Islet of Langerhans (tissue), 1 donor: ENCODE data around the gene ATP6V0C.
"Not testable (repeated sequence)": the region's sequence is repeated elsewhere in the genome, so short reads cannot be mapped to it uniquely, and the experiment has no call there.

Experiments
- FAIRE-seq: peaks from one replicate; lab custom pipeline; 2011; peaks lifted over from hg19 to GRCh38; lab: Jason Lieb, UNC

The ATP6V0C gene

DNA sequence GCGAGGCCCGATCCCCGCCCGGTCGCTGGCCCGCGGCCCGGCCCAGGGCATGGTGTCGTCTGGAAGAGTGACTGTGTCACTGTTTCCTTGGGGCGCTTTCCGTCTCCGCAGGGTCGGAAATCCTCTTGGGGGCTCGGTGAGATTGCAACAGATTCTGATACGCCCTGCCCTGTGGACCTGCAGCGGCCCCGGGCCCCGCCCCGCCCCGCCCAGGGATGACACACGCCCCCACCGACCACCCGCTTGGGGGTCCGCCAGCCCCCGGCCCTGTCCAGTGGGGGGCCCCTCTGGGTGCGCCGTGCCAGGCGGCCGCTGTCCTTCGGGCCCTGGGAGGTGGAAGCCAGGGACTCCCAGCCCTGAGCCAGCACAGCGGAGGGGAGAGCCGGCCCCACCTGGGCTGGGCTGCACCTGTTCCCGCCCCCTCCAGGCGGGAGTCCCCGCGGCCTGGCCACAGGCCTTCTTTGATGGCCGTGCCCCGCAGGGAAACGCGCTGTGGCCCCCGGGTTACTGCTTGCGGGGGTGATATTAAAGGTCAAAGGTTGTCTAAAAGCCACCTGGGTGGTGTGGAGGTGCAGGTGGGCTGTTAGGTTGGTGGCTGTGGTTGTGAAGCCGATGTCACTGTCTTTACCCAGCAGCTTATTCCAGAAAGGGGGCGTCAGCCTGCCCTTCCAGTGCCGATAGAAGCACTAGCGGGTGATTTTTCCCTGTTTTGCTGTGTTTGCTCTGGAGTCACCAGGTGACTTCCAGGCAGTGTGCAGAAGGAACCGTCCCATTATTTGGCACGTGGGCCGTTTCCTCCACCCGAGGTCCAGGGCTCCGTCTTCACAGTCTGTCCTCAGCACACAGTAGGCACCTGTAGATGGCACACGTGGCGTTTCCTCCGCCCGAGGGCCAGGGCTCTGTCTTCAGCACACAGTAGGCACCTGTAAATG lies 38.1 kb upstream of the ATP6V0C start:
- no peak for FAIRE-seq

GRCh38 chr16:2476345-2476720 lies 37.4 kb upstream of the ATP6V0C start:
- no peak for FAIRE-seq

GRCh38 chr16:2476741-2477140 lies 37.0 kb upstream of the ATP6V0C start:
- FAIRE-seq: no peak

- FAIRE-seq: no peak
Measured at GRCh38 chr16:2477327-2477726, 36.4 kb upstream of the ATP6V0C start.

DNA sequence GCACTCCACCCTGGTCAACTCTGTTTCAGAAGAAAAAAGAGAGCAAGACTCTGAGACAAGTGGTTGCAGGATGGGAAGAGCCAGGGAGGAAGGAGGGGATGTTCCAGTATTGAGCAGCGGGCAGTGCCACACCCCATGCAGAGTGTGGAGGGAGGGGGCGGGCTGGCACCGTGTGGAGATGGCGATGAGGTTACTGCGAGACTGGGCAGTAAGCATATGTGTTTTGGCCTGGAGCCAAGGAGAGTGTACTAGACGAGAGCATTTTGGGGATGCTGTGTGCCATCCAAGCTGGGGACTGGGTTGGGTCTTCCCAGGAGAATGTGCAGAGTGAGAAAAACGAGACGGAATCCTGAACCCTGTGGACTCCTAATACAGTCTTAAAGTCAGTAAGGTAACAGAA lies 35.5 kb upstream of the ATP6V0C start:
- no peak for FAIRE-seq

DNA sequence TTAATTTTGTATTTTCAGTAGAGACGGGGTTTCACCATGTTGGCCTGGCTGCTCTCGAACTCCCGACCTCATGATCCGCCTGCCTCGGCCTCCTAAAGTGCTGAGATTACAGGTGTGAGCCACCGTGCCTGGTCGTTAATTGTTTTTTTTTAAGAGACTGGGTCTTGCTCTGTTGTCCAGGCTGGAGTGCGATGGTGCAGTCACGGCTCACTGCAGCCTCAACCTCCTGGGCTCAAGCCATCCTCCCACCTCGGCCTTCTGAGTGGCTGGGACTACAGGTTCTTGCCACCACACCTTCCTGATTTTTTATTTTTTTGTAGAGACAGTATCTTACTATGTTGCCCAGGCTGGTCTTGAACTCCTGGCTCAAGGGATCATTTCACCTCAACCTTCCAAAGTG lies 33.8 kb upstream of the ATP6V0C start:
- not testable (repeated sequence) for FAIRE-seq

DNA sequence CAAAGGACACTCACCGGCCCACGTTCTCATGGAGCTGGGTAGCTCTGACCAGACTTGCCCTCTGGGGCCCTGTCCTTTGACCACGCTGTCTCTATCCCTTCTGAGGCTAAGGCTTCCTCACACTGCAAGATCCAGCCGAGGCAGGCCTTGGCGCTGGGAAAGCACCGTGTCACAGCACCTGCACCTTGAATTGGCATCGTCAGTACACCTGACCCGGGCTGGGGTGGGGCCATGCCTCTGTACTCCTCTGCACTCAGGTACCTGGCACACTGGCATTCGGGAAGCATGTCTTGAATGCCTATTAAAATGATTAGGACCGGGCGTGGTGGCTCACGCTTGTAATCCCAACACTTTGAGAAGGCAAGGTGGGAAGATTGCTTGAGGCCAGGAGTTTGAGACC lies 32.8 kb upstream of the ATP6V0C start:
- FAIRE-seq: no peak

DNA sequence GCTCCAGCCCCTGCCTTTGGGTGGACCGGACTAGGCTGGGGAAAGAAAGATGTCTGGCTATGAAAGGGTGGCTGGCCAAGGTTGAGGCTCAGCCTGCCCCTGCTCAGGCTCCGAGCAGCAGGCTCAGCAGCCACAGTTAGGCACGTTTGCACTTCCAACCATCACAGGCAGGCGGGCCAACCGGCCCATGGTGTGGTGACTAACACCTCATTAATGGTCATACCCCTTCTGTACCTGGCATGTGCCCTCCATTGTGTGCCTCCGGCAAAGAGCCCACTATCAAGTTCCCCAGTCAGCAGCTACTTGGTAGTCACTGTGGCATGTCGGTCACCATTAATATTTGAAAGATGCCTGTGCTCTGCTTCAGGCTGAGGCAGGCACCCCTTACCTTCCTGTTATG lies 32.1 kb upstream of the ATP6V0C start:
- no peak for FAIRE-seq

DNA sequence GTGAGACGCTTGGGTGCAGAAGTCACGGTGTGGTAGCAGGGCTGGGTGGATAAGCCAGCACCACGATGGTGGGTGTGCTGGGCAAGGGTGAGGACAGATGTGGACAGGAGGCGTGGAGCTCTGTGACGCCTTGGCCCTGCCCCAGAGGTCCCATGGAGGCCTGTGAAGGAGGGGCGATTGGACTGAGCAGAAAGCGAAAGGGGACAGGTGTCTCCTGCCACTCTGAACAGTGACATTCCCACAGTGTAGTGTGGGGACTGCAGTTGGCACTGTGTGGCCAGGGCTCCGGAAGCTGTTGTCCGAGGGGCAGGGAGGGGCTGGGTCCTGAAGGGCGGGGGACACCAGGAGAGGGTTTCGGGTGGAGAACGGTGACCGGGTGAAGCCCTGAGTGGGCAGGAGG lies 31.5 kb upstream of the ATP6V0C start:
- no peak for FAIRE-seq

DNA sequence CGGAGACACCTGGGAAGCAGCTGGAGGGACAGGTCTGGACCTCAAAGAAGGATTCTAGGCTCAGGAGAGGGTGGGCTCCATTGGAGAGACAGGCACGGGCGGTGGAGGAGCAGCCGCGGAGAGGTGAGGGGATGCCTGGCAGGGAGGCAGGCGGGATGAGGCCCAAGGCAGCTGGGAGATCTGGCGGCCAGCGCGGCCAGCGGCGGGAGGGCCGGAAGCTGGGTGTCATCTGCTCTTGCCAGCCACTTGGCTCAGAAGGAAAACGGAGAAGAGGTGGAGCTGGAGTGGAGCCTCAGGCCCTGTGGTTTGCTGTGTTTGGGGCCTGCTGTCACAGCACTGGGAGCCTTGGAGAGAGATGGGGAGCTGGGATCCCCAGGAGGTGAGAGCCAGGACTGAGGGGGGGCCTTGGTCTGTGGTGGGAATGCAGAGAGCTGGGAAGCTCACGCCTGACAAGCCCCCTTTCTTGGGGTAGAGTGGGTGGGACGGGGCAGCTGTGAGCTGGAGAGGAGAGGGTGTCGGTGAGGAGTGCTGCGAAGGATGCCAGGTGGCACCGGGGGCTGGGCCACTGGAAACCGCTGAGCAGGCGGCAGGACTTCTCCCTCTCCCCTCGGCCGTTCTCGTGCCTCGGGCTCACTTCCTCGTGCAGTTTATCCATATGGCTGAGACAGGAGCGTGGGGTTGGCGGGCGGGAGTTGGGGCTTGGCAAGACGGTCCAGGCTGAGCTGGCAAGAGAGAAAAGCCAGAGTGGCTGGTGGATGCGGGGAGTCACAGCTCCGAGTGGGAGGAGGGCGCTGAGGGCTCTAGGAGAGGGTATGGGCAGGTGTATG lies 30.8 kb upstream of the ATP6V0C start:
- FAIRE-seq: no peak

GRCh38 chr16:2483939-2484897 lies 29.5 kb upstream of the ATP6V0C start:
- no peak for FAIRE-seq

- no peak for FAIRE-seq
Measured at GRCh38 chr16:2484898-2485508, 28.7 kb upstream of the ATP6V0C start.

- FAIRE-seq: no peak
Measured at GRCh38 chr16:2485811-2486507, 27.8 kb upstream of the ATP6V0C start.

- FAIRE-seq: no peak
Measured at GRCh38 chr16:2486645-2487516, 26.9 kb upstream of the ATP6V0C start.

DNA sequence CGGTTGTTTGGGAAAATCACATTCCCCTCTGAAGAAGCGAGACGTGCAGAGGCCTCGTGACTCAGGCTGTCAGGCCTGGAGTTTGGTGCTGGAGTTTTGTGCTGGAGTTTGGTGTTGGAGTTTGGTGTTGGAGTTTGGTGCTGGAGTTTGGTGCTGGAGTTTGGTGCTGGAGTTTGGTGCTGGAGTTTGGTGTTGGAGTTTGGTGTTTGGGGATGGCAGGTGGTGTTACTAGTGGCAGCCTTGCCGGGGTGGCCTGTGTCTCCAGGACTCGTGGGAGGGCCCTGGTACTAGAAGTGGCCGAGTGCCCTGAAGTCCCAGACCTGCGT lies 26.3 kb upstream of the ATP6V0C start:
- no peak for FAIRE-seq

DNA sequence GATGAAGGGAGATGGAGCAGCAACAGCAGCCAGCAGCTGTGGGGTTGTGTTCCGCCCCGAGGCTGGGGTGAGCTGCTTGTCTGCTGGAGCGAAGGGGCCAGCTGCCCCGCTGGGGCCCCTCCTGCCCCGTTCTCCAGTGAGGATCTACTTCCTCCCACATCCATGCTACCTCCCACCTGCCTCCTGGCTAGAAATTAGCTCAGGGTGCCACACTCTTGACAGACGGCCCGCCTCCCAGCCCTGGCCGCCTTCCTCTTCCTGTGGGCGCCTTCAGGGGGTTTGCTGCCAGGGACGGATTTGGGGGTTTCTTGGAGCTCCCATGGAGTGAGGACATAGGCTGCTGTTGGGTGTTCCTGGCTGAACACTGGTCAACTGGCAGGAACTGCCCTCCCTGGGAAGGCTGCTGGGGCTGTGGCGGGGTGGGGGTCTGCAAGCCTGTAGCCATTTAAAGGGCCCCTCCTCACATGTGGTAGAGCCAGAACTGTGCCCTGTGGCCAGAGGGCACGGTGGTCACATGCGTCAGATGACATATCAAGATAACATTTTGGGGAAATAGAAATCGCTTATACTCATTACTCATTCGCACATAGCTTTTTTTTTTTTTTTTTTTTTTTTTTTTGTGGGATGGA lies 25.7 kb upstream of the ATP6V0C start:
- no peak for FAIRE-seq

DNA sequence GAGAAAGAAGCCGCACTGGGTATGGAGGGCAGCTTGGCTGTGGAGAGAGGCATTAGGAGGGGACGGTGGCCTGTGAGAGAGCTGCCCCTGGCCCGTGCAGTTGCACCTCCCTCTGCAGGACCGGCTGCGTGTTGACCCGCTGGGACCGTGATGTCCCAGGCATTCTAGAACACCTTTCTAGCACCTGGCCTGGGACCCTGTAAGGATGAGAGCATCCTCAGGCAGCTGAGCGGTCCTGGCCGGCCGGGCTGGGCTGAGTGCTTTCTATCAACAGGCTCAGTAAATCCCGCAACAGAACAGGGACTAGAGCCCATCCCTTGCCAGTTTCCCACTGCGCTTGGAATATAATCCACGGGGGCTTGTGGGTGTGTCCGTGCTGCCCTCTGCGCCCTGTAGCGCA lies 24.2 kb upstream of the ATP6V0C start:
- FAIRE-seq: no peak

DNA sequence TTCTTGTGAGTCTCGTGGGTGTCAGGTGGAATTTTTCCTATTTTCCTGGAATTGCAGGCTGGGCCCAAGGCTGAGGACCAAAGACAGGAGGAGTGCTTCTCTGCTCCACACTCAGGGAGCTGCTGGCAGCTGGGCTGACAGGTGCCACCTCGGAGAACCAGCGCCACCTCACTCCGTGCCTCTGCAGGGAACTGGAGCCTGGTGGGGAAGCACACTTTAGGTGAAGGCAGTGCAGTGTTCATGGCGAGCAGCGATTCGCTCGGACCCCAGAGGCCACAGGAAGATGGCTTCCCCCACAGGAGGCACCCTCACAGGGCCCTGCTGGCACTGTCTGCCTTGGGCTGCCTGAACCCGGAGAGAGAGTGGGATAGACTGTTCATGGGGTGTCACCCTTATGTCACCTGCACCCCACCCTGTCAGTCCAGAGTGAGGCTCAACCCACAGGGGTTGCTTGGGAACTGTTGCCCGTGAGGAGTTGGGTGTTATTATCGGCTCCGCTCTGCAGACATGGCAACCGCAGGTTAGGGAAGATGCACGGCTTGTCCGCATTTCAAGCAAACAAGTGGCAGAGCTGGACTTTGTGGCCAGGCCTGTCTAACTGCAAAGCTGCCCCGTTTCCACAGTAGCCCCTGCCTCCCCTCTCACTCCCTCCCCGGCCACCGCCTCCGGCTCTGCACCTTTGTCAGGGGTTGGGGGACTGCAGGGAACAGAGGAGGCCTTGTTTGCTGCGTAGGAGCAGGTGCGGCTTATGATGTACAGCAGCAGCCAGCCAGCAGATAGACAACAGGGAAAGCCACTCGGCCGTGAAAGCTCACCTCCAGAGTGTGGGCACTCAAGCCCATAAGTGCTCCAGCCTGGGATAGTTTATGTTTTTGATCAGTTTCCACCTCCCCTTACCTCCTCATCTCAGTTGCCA lies 23.3 kb upstream of the ATP6V0C start:
- no peak for FAIRE-seq

- FAIRE-seq: no peak
Measured at GRCh38 chr16:2492292-2492691, 21.5 kb upstream of the ATP6V0C start.
